NT2/D1 (cell line): ENCODE data around the gene OPN3.

Experiments used
- SUZ12 ChIP-seq: IDR thresholded peaks from 2 replicates; pipeline ENCODE4 v1.6.1; 2011; ENCODE audit not compliant: insufficient read length, insufficient read depth; ENCODE audit errors: extremely low read depth
- YY1 ChIP-seq: IDR thresholded peaks from 2 replicates; pipeline ENCODE4 v1.6.1; 2011; ENCODE audit not compliant: insufficient read length, insufficient read depth
- ZNF274 ChIP-seq: IDR thresholded peaks from 2 replicates; pipeline ENCODE4 v1.6.1; 2011; ENCODE audit warnings: mild to moderate bottlenecking, low read depth, low read length

DNA sequence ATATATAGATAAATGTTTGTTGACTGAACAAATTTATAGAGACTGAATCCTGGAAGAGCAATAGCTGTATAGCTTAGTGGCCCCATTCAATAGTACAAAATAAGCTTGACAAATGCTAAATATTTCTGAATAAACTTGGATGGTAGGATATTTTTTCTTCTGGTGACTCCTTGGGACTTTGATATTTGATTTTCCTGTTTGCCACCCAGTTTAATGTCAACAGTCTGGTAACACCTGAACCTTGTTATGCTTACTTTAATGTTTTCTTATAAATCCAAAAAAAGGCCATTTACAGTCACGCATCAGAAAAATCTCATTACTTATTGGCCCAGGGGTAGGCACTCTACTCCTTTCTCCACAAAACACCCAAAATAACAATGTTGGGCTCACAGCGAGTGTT, 42.8 kb upstream of the OPN3 start:
- no peak for TF ChIP-seq ZNF274
- TF ChIP-seq SUZ12 = no peak
- TF ChIP-seq YY1 = no peak
